ENCODE results near the gene RNF220. TPM values are rescaled to one million over a fixed set of nuclear protein-coding genes. Genes with fewer than 3 reads are reported as not detected.

RNF220 gene
- total and polyA plus RNA-seq, 2 donors (not counting 3 experiments of a cell fraction or from before 2014, with no cell fraction given) = 62.7 to 66.6 TPM

- Histone ChIP-seq H3K9me3 (replicated peaks; ENCODE audit: control insufficient read depth, insufficient read depth, low read length) (no peaks in the 10 kb centered on the region), H2AFZ (ENCODE audit: low read depth, low read length) (no peak overlapping the region), H4K20me1 (replicated peaks; ENCODE audit: control insufficient read depth, extremely low read depth, insufficient read depth, low read length) (no peaks in the 10 kb centered on the region), H3K27me3 (ENCODE audit: control insufficient read depth in 2 of 2, insufficient read depth in 2 of 2, low read length in 2 of 2) (peaks cover 0 to 14% of the 10 kb centered on the region in 2 experiments), H3K4me2 (ENCODE audit: insufficient read depth, low read length) (no peak overlapping the region), H3K79me2 (ENCODE audit: control insufficient read depth, insufficient read depth, low read length) (no peaks in the 10 kb centered on the region), H3K36me3 (ENCODE audit: control insufficient read depth in 2 of 2, extremely low read depth in 1 of 2, insufficient read depth in 2 of 2, low read length in 2 of 2) (no peaks in the 10 kb centered on the region), H3K4me3 (replicated peaks in 1 of 3; ENCODE audit: insufficient read depth in 1 of 3, low read depth in 1 of 3, low read length in 3 of 3) (no peak overlapping the region), H3K9ac (replicated peaks; ENCODE audit: extremely low read depth, insufficient read depth, low read length) (no peak overlapping the region), H3K27ac (ENCODE audit: insufficient read depth, low read depth, low read length) (no peak overlapping the region), H3K9me1 (replicated peaks; ENCODE audit: control insufficient read depth, extremely low read depth, insufficient read depth, low read length) (no peaks in the 10 kb centered on the region), H3K4me1 (ENCODE audit: control insufficient read depth, extremely low read depth, insufficient read depth, low read length) (no peaks in the 10 kb centered on the region)
- CTCF ChIA-PET = interaction anchor here (1.4 to 3.1 kb wide), 3 partner anchors 26 to 168 kb away, joined by 4 to 25 read pairs (median 8); no protein-coding TSS in a partner anchor
- no TSS peak for BruUV-seq (replicated peaks)
- no peak for DNase-seq (ENCODE audit: low read depth, low spot score)
- intact Hi-C loops (cut with micrococcal nuclease) (no loop called here), dilution Hi-C loops (cut with MboI; ENCODE audit: extremely low pct_ligation_motif_present, low sequenced_read_pairs) (no loop called here)
- POLR2A ChIA-PET = interaction anchor here (0.7 kb wide), 1 partner anchor 113 kb away, joined by 4 read pairs; no protein-coding TSS in a partner anchor
- FAIRE-seq = no peak
- TF ChIP-seq CTCF (IDR thresholded peaks at IDR 0.05; ENCODE audit: extremely low read depth in 1 of 2, insufficient read depth in 1 of 2, low read depth in 1 of 2, low read length in 2 of 2) = no peak
- TF ChIP-seq, protein P1, sequence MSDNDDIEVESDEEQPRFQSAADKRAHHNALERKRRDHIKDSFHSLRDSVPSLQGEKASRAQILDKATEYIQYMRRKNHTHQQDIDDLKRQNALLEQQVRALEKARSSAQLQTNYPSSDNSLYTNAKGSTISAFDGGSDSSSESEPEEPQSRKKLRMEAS (IDR thresholded peaks at IDR 0.05; ENCODE audit: insufficient read depth, insufficient read length) = no peak
- TF ChIP-seq POLR2AphosphoS5 (IDR thresholded peaks at IDR 0.05; ENCODE audit: insufficient read depth, low read depth, low read length) = no peak
These were observed 140.9 kb downstream of the RNF220 start for GRCh38 chr1:44545961-44546360.

DNA sequence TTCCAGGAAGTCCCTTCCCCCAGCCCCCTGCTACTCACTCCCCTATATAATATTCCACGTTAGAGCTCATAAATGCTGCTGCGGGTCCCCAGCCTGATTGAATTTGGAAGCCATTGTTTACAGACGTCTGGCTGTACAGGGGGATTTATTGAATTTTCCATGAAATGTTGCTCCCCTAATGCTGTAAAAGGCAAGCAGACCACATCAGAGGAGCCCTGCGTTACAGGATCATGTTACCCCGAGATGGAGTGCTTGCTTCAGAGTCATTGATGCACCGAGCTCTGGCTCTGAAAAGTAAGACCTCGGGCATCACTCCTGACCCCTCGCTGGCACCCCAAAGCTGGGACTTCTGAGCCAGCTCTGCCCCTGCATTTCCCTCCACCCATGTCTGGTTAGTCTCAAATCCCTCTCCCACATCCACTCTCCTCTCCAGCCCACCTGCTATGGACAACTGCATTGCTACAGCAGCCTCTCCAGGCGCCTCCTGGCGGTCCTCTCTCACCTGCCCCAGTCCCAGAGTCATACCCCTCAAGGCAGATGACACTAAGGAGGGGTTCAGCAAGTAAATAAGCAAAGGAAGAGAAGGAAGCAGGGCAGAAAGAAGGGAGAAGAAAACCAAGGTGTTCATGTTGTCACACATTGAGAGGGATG lies 141.5 kb downstream of the RNF220 start:
- dilution Hi-C loops (cut with MboI; ENCODE audit: extremely low pct_ligation_motif_present, low sequenced_read_pairs) (no loop called here), intact Hi-C loops (cut with micrococcal nuclease) (no loop called here)
- CTCF ChIA-PET = interaction anchor here (2.1 to 3.1 kb wide), 3 partner anchors 25 to 169 kb away, joined by 7 to 25 read pairs (median 8); no protein-coding TSS in a partner anchor
- Histone ChIP-seq H2AFZ (ENCODE audit: low read depth, low read length) (no peak overlapping the region), H3K27me3 (ENCODE audit: control insufficient read depth in 2 of 2, insufficient read depth in 2 of 2, low read length in 2 of 2) (peaks cover 0 to 12% of the 10 kb centered on the region in 2 experiments), H3K9ac (replicated peaks; ENCODE audit: extremely low read depth, insufficient read depth, low read length) (no peak overlapping the region), H3K4me2 (ENCODE audit: insufficient read depth, low read length) (no peak overlapping the region), H3K36me3 (ENCODE audit: control insufficient read depth in 2 of 2, extremely low read depth in 1 of 2, insufficient read depth in 2 of 2, low read length in 2 of 2) (no peaks in the 10 kb centered on the region), H3K4me1 (ENCODE audit: control insufficient read depth, extremely low read depth, insufficient read depth, low read length) (no peaks in the 10 kb centered on the region), H3K9me3 (replicated peaks; ENCODE audit: control insufficient read depth, insufficient read depth, low read length) (no peaks in the 10 kb centered on the region), H4K20me1 (replicated peaks; ENCODE audit: control insufficient read depth, extremely low read depth, insufficient read depth, low read length) (no peaks in the 10 kb centered on the region), H3K9me1 (replicated peaks; ENCODE audit: control insufficient read depth, extremely low read depth, insufficient read depth, low read length) (no peaks in the 10 kb centered on the region), H3K79me2 (ENCODE audit: control insufficient read depth, insufficient read depth, low read length) (no peaks in the 10 kb centered on the region), H3K4me3 (replicated peaks in 1 of 3; ENCODE audit: insufficient read depth in 1 of 3, low read depth in 1 of 3, low read length in 3 of 3) (no peak overlapping the region), H3K27ac (ENCODE audit: insufficient read depth, low read depth, low read length) (no peak overlapping the region)
- POLR2A ChIA-PET = no interaction called here
- TF ChIP-seq EZH2 (IDR thresholded peaks at IDR 0.05; ENCODE audit: borderline replicate concordance, low read depth, low read length, severe bottlenecking) = no peak
- TF ChIP-seq MYC (IDR thresholded peaks at IDR 0.05; ENCODE audit: low read depth, low read length) = no peak
- TF ChIP-seq JUN (IDR thresholded peaks at IDR 0.05; ENCODE audit: borderline replicate concordance, insufficient read depth, insufficient read length, low read depth) = no peak
- TF ChIP-seq, protein P1 (IDR thresholded peaks at IDR 0.05; ENCODE audit: insufficient read depth, insufficient read length) = no peak
- no peak for TF ChIP-seq FOS (IDR thresholded peaks at IDR 0.05; ENCODE audit: borderline replicate concordance, insufficient read depth, low read length)
- FAIRE-seq (no peak), DNase-seq (ENCODE audit: low read depth, low spot score) (no peak)
- no TSS peak for BruUV-seq (replicated peaks)
